ENCODE data around the gene CENPB. TPM values are rescaled to one million over a fixed set of nuclear protein-coding genes. Genes with fewer than 3 reads are reported as not detected.
"Not testable (repeated sequence)": the region's sequence is repeated elsewhere in the genome, so short reads cannot be mapped to it uniquely, and the experiment has no call there.

The CENPB gene
- total and polyA plus RNA-seq, 9 donors, result 40.7 to 52.7 (median 48.8) TPM

- not testable (repeated sequence) for H3K27ac ChIP-seq (ENCODE audit: low read length); DNase-seq; H3K27me3 ChIP-seq (ENCODE audit: control insufficient read depth, insufficient read depth, low read length); H3K4me3 ChIP-seq (ENCODE audit: low read length); H3K9me3 ChIP-seq (replicated peaks; ENCODE audit: control insufficient read depth, low read depth, low read length)
- H3K36me3 ChIP-seq (ENCODE audit: control insufficient read depth, insufficient read depth, low read length), result peaks cover 10% of the 10 kb centered on the region
- peaks cover 32% of the 10 kb centered on the region for H3K4me1 ChIP-seq (ENCODE audit: control insufficient read depth, insufficient read depth, low read length)
- WGBS (ENCODE audit: insufficient coverage), result no CpG with 5 or more reads among the region's 3 CpGs
These were observed 7.6 kb upstream of the CENPB start for GRCh38 chr20:3794168-3794567.

- H3K36me3 ChIP-seq (ENCODE audit: control insufficient read depth, insufficient read depth, low read length), result peaks cover 11% of the 10 kb centered on the region
- H3K4me1 ChIP-seq (ENCODE audit: control insufficient read depth, insufficient read depth, low read length), result peaks cover 18% of the 10 kb centered on the region
- H3K27ac ChIP-seq (ENCODE audit: low read length); H3K4me3 ChIP-seq (ENCODE audit: low read length); H3K9me3 ChIP-seq (replicated peaks; ENCODE audit: control insufficient read depth, low read depth, low read length); DNase-seq; H3K27me3 ChIP-seq (ENCODE audit: control insufficient read depth, insufficient read depth, low read length): not testable (repeated sequence)
- WGBS (ENCODE audit: insufficient coverage), result 86% methylated on average over 2 of the region's 4 CpGs
These were observed 2.7 kb upstream of the CENPB start for GRCh38 chr20:3789201-3789600.

- WGBS (ENCODE audit: insufficient coverage), result 42% methylated on average over 4 of the region's 4 CpGs
- H3K4me1 ChIP-seq (ENCODE audit: control insufficient read depth, insufficient read depth, low read length), result peaks cover 23% of the 10 kb centered on the region
These were observed 2.2 kb upstream of the CENPB start for GRCh38 chr20:3788685-3789155.

GRCh38 chr20:3787324-3788014 lies 929 bp upstream of the CENPB start:
- Histone ChIP-seq H3K4me1 (ENCODE audit: control insufficient read depth, insufficient read depth, low read length) (peaks cover 30% of the 10 kb centered on the region), H3K27ac (ENCODE audit: low read length) (no peak overlapping the region), H3K4me3 (ENCODE audit: low read length) (peak overlapping the region; percentile 36), H3K27me3 (ENCODE audit: control insufficient read depth, insufficient read depth, low read length) (no peaks in the 10 kb centered on the region), H3K9me3 (replicated peaks; ENCODE audit: control insufficient read depth, low read depth, low read length) (no peaks in the 10 kb centered on the region), H3K36me3 (ENCODE audit: control insufficient read depth, insufficient read depth, low read length) (peaks cover 16% of the 10 kb centered on the region)
- WGBS (ENCODE audit: insufficient coverage), result 58% methylated on average over 2 of the region's 5 CpGs
- peak; percentile 17 for DNase-seq

More at GRCh38 chr20:3788685-3789155, 2.2 kb upstream of the CENPB start:
- H3K27ac ChIP-seq (ENCODE audit: low read length), result no peak overlapping the region
- H3K4me3 ChIP-seq (ENCODE audit: low read length), result no peak overlapping the region
- H3K36me3 ChIP-seq (ENCODE audit: control insufficient read depth, insufficient read depth, low read length), result peaks cover 12% of the 10 kb centered on the region
- DNase-seq, result peak; percentile 9
- H3K27me3 ChIP-seq (ENCODE audit: control insufficient read depth, insufficient read depth, low read length), result no peaks in the 10 kb centered on the region
- H3K9me3 ChIP-seq (replicated peaks; ENCODE audit: control insufficient read depth, low read depth, low read length), result no peaks in the 10 kb centered on the region

GRCh38 chr20:3786126-3786484 lies 435 bp downstream of the CENPB start:
- Histone ChIP-seq H3K9me3 (replicated peaks; ENCODE audit: control insufficient read depth, low read depth, low read length) (no peaks in the 10 kb centered on the region), H3K4me1 (ENCODE audit: control insufficient read depth, insufficient read depth, low read length) (peaks cover 35% of the 10 kb centered on the region), H3K27ac (ENCODE audit: low read length) (peak overlapping the region; percentile 72), H3K27me3 (ENCODE audit: control insufficient read depth, insufficient read depth, low read length) (no peaks in the 10 kb centered on the region), H3K4me3 (ENCODE audit: low read length) (peak overlapping the region; percentile 73), H3K36me3 (ENCODE audit: control insufficient read depth, insufficient read depth, low read length) (peaks cover 20% of the 10 kb centered on the region)
- under 1% methylated on average over 35 of the region's 35 CpGs for WGBS (ENCODE audit: insufficient coverage)
- peak; percentile 79 for DNase-seq

- DNase-seq, result peak; percentile 36
- WGBS (ENCODE audit: insufficient coverage), result 22% methylated on average over 76 of the region's 79 CpGs
- peaks cover 39% of the 10 kb centered on the region for H3K4me1 ChIP-seq (ENCODE audit: control insufficient read depth, insufficient read depth, low read length)
- H3K4me3 ChIP-seq (ENCODE audit: low read length), result peak overlapping the region; percentile 73
- H3K27ac ChIP-seq (ENCODE audit: low read length), result peak overlapping the region; percentile 72
- no peaks in the 10 kb centered on the region for H3K27me3 ChIP-seq (ENCODE audit: control insufficient read depth, insufficient read depth, low read length)
- no peaks in the 10 kb centered on the region for H3K9me3 ChIP-seq (replicated peaks; ENCODE audit: control insufficient read depth, low read depth, low read length)
- H3K36me3 ChIP-seq (ENCODE audit: control insufficient read depth, insufficient read depth, low read length), result peaks cover 20% of the 10 kb centered on the region
These were observed 1.1 kb downstream of the CENPB start for GRCh38 chr20:3785240-3786125.

- no peak overlapping the region for H3K4me3 ChIP-seq (ENCODE audit: low read length)
These were observed 1.7 kb downstream of the CENPB start for GRCh38 chr20:3784863-3785239.

GRCh38 chr20:3784216-3784853 lies 2.2 kb downstream of the CENPB start:
- WGBS (ENCODE audit: insufficient coverage), result 86% methylated on average over 16 of the region's 17 CpGs
- H3K36me3 ChIP-seq (ENCODE audit: control insufficient read depth, insufficient read depth, low read length), result peaks cover 20% of the 10 kb centered on the region
- H3K9me3 ChIP-seq (replicated peaks; ENCODE audit: control insufficient read depth, low read depth, low read length), result no peaks in the 10 kb centered on the region
- H3K27me3 ChIP-seq (ENCODE audit: control insufficient read depth, insufficient read depth, low read length), result peaks cover 4% of the 10 kb centered on the region
- peaks cover 39% of the 10 kb centered on the region for H3K4me1 ChIP-seq (ENCODE audit: control insufficient read depth, insufficient read depth, low read length)
- peak; percentile 34 for DNase-seq
- no peak overlapping the region for H3K4me3 ChIP-seq (ENCODE audit: low read length)
- H3K27ac ChIP-seq (ENCODE audit: low read length), result no peak overlapping the region

More at GRCh38 chr20:3784863-3785239, 1.7 kb downstream of the CENPB start:
- no peaks in the 10 kb centered on the region for H3K9me3 ChIP-seq (replicated peaks; ENCODE audit: control insufficient read depth, low read depth, low read length)
- H3K36me3 ChIP-seq (ENCODE audit: control insufficient read depth, insufficient read depth, low read length), result peaks cover 20% of the 10 kb centered on the region
- DNase-seq, result no peak
- 86% methylated on average over 6 of the region's 6 CpGs for WGBS (ENCODE audit: insufficient coverage)
- H3K27me3 ChIP-seq (ENCODE audit: control insufficient read depth, insufficient read depth, low read length), result no peaks in the 10 kb centered on the region
- H3K4me1 ChIP-seq (ENCODE audit: control insufficient read depth, insufficient read depth, low read length), result peaks cover 39% of the 10 kb centered on the region
- H3K27ac ChIP-seq (ENCODE audit: low read length), result no peak overlapping the region

GRCh38 chr20:3783511-3784195 lies 2.9 kb downstream of the CENPB start:
- Histone ChIP-seq H3K27me3 (ENCODE audit: control insufficient read depth, insufficient read depth, low read length) (peaks cover 11% of the 10 kb centered on the region), H3K36me3 (ENCODE audit: control insufficient read depth, insufficient read depth, low read length) (peaks cover 20% of the 10 kb centered on the region), H3K4me1 (ENCODE audit: control insufficient read depth, insufficient read depth, low read length) (peaks cover 39% of the 10 kb centered on the region), H3K4me3 (ENCODE audit: low read length) (no peak overlapping the region), H3K27ac (ENCODE audit: low read length) (no peak overlapping the region), H3K9me3 (replicated peaks; ENCODE audit: control insufficient read depth, low read depth, low read length) (no peaks in the 10 kb centered on the region)
- DNase-seq, result peak; percentile 32
- WGBS (ENCODE audit: insufficient coverage), result 61% methylated on average over 7 of the region's 10 CpGs

Data from muscle of leg (tissue), 11 donors.